ENCODE measurements around the gene TUBG2.
"Not testable (repeated sequence)": the region's sequence is repeated elsewhere in the genome, so short reads cannot be mapped to it uniquely, and the experiment has no call there.

Gene TUBG2

GRCh38 chr17:42623271-42623670, 35.8 kb upstream of the TUBG2 start:
- no peaks in the 10 kb centered on the region for H3K79me2 ChIP-seq (ENCODE audit: insufficient read depth, low read length)
- peaks cover 6% of the 10 kb centered on the region for H3K4me1 ChIP-seq (ENCODE audit: insufficient read depth, low read length, poor library complexity, severe bottlenecking)
- H3K36me3 ChIP-seq (ENCODE audit: insufficient read depth, low read length): no peaks in the 10 kb centered on the region
- H3K27me3 ChIP-seq (ENCODE audit: insufficient read depth, low read length, poor library complexity, severe bottlenecking): no peaks in the 10 kb centered on the region
- H3K9me2 ChIP-seq (replicated peaks; ENCODE audit: low read depth, low read length): no peaks in the 10 kb centered on the region
- no peak overlapping the region for H3K4me3 ChIP-seq (ENCODE audit: low read length, poor library complexity, severe bottlenecking)
- H3K4me2 ChIP-seq (ENCODE audit: low read depth, low read length, poor library complexity, severe bottlenecking): no peak overlapping the region
- no peaks in the 10 kb centered on the region for H3F3A ChIP-seq (ENCODE audit: low read depth)
- H2AFZ ChIP-seq (ENCODE audit: low read length): no peak overlapping the region
- TF ChIP-seq, protein P1, sequence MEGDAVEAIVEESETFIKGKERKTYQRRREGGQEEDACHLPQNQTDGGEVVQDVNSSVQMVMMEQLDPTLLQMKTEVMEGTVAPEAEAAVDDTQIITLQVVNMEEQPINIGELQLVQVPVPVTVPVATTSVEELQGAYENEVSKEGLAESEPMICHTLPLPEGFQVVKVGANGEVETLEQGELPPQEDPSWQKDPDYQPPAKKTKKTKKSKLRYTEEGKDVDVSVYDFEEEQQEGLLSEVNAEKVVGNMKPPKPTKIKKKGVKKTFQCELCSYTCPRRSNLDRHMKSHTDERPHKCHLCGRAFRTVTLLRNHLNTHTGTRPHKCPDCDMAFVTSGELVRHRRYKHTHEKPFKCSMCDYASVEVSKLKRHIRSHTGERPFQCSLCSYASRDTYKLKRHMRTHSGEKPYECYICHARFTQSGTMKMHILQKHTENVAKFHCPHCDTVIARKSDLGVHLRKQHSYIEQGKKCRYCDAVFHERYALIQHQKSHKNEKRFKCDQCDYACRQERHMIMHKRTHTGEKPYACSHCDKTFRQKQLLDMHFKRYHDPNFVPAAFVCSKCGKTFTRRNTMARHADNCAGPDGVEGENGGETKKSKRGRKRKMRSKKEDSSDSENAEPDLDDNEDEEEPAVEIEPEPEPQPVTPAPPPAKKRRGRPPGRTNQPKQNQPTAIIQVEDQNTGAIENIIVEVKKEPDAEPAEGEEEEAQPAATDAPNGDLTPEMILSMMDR (conservative IDR thresholded peaks at IDR 0.05; ENCODE audit: low read length): no peak
- no peak for TF ChIP-seq EZH2phosphoT487 (IDR thresholded peaks at IDR 0.05; ENCODE audit: borderline replicate concordance)
- H3K9me3 ChIP-seq (ENCODE audit: insufficient read depth, low read depth, low read length): no peaks in the 10 kb centered on the region
- no peak overlapping the region for H3K9ac ChIP-seq (ENCODE audit: low read depth, low read length, poor library complexity, severe bottlenecking)
- H4K20me1 ChIP-seq (ENCODE audit: insufficient read depth, low read length, poor library complexity, severe bottlenecking): no peaks in the 10 kb centered on the region

- TF ChIP-seq, protein P1 (conservative IDR thresholded peaks at IDR 0.05; ENCODE audit: low read length): no peak
- TF ChIP-seq EZH2phosphoT487 (IDR thresholded peaks at IDR 0.05; ENCODE audit: borderline replicate concordance): no peak
- H3K27me3 ChIP-seq (ENCODE audit: insufficient read depth, low read length, poor library complexity, severe bottlenecking): no peaks in the 10 kb centered on the region
- H4K20me1 ChIP-seq (ENCODE audit: insufficient read depth, low read length, poor library complexity, severe bottlenecking): no peaks in the 10 kb centered on the region
- H2AFZ ChIP-seq (ENCODE audit: low read length): no peak overlapping the region
- no peaks in the 10 kb centered on the region for H3K9me3 ChIP-seq (ENCODE audit: insufficient read depth, low read depth, low read length)
- no peaks in the 10 kb centered on the region for H3K79me2 ChIP-seq (ENCODE audit: insufficient read depth, low read length)
- no peaks in the 10 kb centered on the region for H3F3A ChIP-seq (ENCODE audit: low read depth)
- H3K4me3 ChIP-seq (ENCODE audit: low read length, poor library complexity, severe bottlenecking): no peak overlapping the region
- H3K36me3 ChIP-seq (ENCODE audit: insufficient read depth, low read length): no peaks in the 10 kb centered on the region
- no peak overlapping the region for H3K4me2 ChIP-seq (ENCODE audit: low read depth, low read length, poor library complexity, severe bottlenecking)
- H3K9ac ChIP-seq (ENCODE audit: low read depth, low read length, poor library complexity, severe bottlenecking): no peak overlapping the region
- H3K9me2 ChIP-seq (replicated peaks; ENCODE audit: low read depth, low read length): no peaks in the 10 kb centered on the region
- H3K4me1 ChIP-seq (ENCODE audit: insufficient read depth, low read length, poor library complexity, severe bottlenecking): no peaks in the 10 kb centered on the region
Measured at GRCh38 chr17:42623732-42624596, 35.1 kb upstream of the TUBG2 start.

- H4K20me1 ChIP-seq (ENCODE audit: insufficient read depth, low read length, poor library complexity, severe bottlenecking); H3K9me3 ChIP-seq (ENCODE audit: insufficient read depth, low read depth, low read length); H3F3A ChIP-seq (ENCODE audit: low read depth); H3K27me3 ChIP-seq (ENCODE audit: insufficient read depth, low read length, poor library complexity, severe bottlenecking); H3K79me2 ChIP-seq (ENCODE audit: insufficient read depth, low read length); H2AFZ ChIP-seq (ENCODE audit: low read length); H3K4me2 ChIP-seq (ENCODE audit: low read depth, low read length, poor library complexity, severe bottlenecking); H3K4me3 ChIP-seq (ENCODE audit: low read length, poor library complexity, severe bottlenecking); H3K9me2 ChIP-seq (replicated peaks; ENCODE audit: low read depth, low read length); H3K9ac ChIP-seq (ENCODE audit: low read depth, low read length, poor library complexity, severe bottlenecking); H3K36me3 ChIP-seq (ENCODE audit: insufficient read depth, low read length); H3K4me1 ChIP-seq (ENCODE audit: insufficient read depth, low read length, poor library complexity, severe bottlenecking): not testable (repeated sequence)
Measured at GRCh38 chr17:42627032-42627764, 31.9 kb upstream of the TUBG2 start.

Data from Loucy (cell line).